ENCODE measurements around the gene STARD13. TPM values are rescaled to one million over a fixed set of nuclear protein-coding genes. Genes with fewer than 3 reads are reported as not detected.

The STARD13 gene
- total RNA-seq, 4 donors from 2014 or later = 31.1 to 63.4 (median 38.9) TPM

- no peak for TF ChIP-seq CTCF (IDR thresholded peaks at IDR 0.05)
- ATAC-seq (ENCODE audit: low FRiP score) (no peak), DNase-seq (ENCODE audit: low spot score) (no peak)
Measured at GRCh38 chr13:33277946-33278345, 7.6 kb downstream of the STARD13 start.

GRCh38 chr13:33277037-33277740 lies 8.4 kb downstream of the STARD13 start:
- TF ChIP-seq CTCF (IDR thresholded peaks at IDR 0.05) = no peak
- ATAC-seq (ENCODE audit: low FRiP score) (no peak), DNase-seq (ENCODE audit: low spot score) (no peak)

DNA sequence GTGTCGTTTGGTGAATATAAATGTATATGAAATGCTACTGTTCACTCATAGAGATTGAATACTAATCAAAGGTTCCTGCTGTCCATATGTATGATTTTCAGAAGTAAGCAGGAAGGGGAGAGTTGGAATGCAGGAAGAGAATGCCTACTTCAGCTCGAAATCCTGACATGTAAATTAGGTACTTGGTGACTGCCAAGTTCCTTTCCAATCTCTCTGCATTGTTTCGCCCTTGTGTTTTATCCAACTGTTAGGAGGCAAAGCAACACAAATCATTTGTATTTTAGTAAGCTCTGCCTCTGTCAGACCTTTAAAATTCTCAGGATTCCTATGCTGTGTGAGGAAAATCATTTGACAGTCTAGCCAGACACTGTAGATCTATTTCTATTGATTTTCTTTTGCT lies 9.0 kb downstream of the STARD13 start:
- no peak for TF ChIP-seq CTCF (IDR thresholded peaks at IDR 0.05)
- DNase-seq (ENCODE audit: low spot score) (no peak), ATAC-seq (ENCODE audit: low FRiP score) (no peak)

GRCh38 chr13:33275916-33276315 lies 9.6 kb downstream of the STARD13 start:
- peak; percentile 75 for ATAC-seq (ENCODE audit: low FRiP score)
- no peak for DNase-seq (ENCODE audit: low spot score)
- no peak for TF ChIP-seq CTCF (IDR thresholded peaks at IDR 0.05)

- ATAC-seq (ENCODE audit: low FRiP score) = no peak
- no peak for DNase-seq (ENCODE audit: low spot score)
- no peak for TF ChIP-seq CTCF (IDR thresholded peaks at IDR 0.05)
Measured at GRCh38 chr13:33274264-33274663, 11.3 kb downstream of the STARD13 start.

DNA sequence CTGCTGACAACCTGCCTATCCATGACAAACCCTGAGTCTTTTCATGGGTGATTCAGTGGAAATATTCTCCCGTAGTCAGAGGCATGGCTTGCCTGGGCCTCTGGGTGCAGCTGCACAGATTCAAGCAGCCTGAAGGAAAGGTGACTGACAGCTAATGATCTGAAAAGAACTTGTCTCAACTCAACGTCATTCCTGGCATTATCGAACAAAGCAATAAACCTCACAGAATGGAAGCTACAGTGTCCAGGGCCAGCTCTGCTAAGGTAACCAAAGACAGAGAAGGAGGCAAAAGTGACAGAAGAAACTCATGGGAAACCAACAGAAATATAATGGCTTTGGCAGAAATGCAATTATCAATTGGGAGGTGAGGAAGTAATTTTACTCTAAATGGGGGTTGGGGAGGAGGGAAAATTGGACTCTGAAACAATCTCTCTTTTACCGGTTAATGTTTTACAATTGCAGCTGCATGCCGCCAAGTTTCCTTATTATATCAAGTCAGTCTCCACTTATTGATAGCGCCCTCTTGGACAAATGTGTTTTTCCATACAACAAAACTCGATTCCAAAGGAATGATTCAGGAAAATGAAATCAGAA lies 12.9 kb downstream of the STARD13 start:
- TF ChIP-seq CTCF (IDR thresholded peaks at IDR 0.05) = no peak
- ATAC-seq (ENCODE audit: low FRiP score) (no peak), DNase-seq (ENCODE audit: low spot score) (no peak)

DNA sequence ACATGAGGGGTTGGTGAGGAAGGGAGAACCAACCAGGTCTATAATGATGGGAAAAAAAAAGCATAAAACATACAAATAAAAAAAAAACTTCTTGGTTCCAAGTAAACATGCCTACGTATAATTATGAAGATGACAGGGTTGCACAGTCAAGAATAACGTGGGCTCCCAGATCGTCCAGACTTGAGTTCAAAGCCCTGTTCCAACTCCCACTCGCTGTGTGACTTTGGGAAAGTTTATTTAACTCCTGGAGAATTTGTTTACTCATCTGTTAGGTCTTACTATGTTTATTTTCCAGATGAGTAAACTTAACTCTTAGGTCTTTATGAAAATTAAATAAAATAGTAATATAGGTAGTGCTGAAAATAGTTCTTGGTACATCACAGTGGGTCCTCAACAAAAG lies 13.8 kb downstream of the STARD13 start:
- no peak for TF ChIP-seq CTCF (IDR thresholded peaks at IDR 0.05)
- ATAC-seq (ENCODE audit: low FRiP score) (no peak), DNase-seq (ENCODE audit: low spot score) (no peak)

Measured in omental fat pad (tissue), 4 donors.